Spleen (tissue), 7 donors: ENCODE results near the gene SPATS2.

Experiments
- POLR2AphosphoS5 ChIP-seq, 3 donors: sonication (generic); formaldehyde crosslinking; IDR thresholded peaks; one replicate each; pipeline ENCODE4 v1.5.1; 2017; ENCODE audit warnings: antibody characterized with exemption in 3 of 3
- TF ChIP-seq, protein P1 (sequence below), 11 experiments: fragments of 200-600 bp in 7 of 11; fragments of 450-650 bp in 4 of 11; sonication (generic) in 4 of 11; IDR thresholded peaks in 8 of 11; conservative IDR thresholded peaks in 3 of 11; 1 replicate in 7 of 11; 2 replicates in 4 of 11; pipeline versions ENCODE4 v1.4.0 to v1.8.0; 2016 to 2021; ENCODE audit warnings: antibody characterized with exemption in 11 of 11, inconsistent platforms in 4 of 11, mild to moderate bottlenecking in 1 of 11
- donor health status: DM: no; HTN: no; CAD: no; lungs with moderate emphysema.
- donor health status: DM: no; HTN: no; CAD: no.
- donor health status: DM: no; HTN: no; CAD: no.

DNA sequence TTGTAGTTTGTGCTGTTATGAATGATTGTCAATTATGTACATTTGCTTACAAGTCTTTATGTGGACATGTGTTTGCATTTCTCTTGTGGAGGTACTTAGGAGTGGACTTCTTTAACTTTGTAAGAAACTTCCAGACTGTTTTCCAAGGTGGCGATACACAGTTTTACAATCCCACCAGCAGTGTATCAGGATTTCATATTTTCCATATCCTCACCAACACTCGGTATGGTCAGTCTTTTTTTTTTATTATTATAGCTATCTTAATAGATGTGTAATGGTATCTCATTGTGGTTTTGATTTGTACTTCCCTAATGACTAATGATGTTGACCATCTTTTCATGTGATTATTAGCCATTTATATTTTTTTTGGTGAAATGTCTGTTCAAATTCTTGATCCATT, 97.9 kb downstream of the SPATS2 start:
- TF ChIP-seq, protein P1, sequence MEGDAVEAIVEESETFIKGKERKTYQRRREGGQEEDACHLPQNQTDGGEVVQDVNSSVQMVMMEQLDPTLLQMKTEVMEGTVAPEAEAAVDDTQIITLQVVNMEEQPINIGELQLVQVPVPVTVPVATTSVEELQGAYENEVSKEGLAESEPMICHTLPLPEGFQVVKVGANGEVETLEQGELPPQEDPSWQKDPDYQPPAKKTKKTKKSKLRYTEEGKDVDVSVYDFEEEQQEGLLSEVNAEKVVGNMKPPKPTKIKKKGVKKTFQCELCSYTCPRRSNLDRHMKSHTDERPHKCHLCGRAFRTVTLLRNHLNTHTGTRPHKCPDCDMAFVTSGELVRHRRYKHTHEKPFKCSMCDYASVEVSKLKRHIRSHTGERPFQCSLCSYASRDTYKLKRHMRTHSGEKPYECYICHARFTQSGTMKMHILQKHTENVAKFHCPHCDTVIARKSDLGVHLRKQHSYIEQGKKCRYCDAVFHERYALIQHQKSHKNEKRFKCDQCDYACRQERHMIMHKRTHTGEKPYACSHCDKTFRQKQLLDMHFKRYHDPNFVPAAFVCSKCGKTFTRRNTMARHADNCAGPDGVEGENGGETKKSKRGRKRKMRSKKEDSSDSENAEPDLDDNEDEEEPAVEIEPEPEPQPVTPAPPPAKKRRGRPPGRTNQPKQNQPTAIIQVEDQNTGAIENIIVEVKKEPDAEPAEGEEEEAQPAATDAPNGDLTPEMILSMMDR (IDR thresholded peaks at IDR 0.05 in 8 of 11, conservative IDR thresholded peaks at IDR 0.05 in 3 of 11) = no peak
- no peak for TF ChIP-seq POLR2AphosphoS5 (IDR thresholded peaks at IDR 0.05)
